ENCODE measurements around the gene LIAS. TPM values are rescaled to one million over a fixed set of nuclear protein-coding genes. Genes with fewer than 3 reads are reported as not detected.
A peak's percentile ranks its signal among the peaks of the same experiment; 100 is the strongest.

The LIAS gene
- total RNA-seq, 2 experiments from 2014 or later, result 14.2 to 14.5 TPM

DNA sequence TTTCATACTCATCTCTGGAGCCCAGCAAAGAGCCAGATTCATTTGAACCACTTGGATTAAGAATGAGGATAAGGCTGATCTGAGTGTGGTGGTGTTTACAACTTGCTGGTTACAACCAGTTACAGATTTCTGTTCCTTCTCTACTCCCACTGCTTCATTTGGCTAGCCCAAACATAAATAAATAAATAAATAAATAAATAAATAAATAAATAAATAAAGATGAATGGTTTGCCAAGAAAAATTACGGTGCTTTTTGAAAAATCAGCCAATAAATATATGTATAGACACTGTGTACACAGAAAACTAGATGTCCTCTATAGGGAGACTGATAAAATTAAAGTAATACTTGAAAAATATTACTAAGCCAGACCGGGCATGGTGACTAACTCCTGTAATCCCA, 17.3 kb upstream of the LIAS start:
- Mint-ChIP-seq H3K4me1 (no peaks in the 10 kb centered on the region), H3K4me3 (no peak overlapping the region), H3K27ac (no peak overlapping the region), H3K27me3 (peaks cover 4% of the 10 kb centered on the region), H3K9me3 (no peaks in the 10 kb centered on the region), H3K36me3 (ENCODE audit: low read depth) (no peaks in the 10 kb centered on the region)
- ChIA-PET POLR2A (no interaction called here), CTCF (no interaction called here)
- no peak for DNase-seq

DNA sequence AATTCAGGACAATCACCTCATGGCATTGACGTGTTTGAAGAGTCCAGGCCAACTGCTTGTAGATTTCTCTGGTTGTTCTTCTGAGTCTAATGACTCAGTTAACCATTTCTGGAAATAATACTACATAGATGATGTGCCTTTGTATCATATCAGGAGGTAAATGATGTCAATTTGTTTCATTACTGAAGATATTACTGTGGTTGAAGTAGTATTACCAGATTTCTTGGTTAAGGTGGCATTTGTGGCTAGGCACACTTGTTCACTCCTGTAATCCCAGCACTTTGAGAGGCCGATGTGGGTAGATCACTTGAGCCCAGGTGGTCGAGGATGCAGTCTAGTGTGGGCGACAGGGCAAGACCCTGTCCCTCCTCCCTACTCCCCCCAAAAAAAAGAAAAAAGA, 15.9 kb upstream of the LIAS start:
- H3K4me3 Mint-ChIP-seq, result no peak overlapping the region
- ChIA-PET POLR2A (no interaction called here), CTCF (no interaction called here)
- H3K36me3 Mint-ChIP-seq (ENCODE audit: low read depth), result no peaks in the 10 kb centered on the region
- H3K27ac Mint-ChIP-seq, result no peak overlapping the region
- peaks cover 3% of the 10 kb centered on the region for H3K27me3 Mint-ChIP-seq
- no peak for DNase-seq
- H3K4me1 Mint-ChIP-seq, result peaks cover 11% of the 10 kb centered on the region
- H3K9me3 Mint-ChIP-seq, result no peaks in the 10 kb centered on the region

DNA sequence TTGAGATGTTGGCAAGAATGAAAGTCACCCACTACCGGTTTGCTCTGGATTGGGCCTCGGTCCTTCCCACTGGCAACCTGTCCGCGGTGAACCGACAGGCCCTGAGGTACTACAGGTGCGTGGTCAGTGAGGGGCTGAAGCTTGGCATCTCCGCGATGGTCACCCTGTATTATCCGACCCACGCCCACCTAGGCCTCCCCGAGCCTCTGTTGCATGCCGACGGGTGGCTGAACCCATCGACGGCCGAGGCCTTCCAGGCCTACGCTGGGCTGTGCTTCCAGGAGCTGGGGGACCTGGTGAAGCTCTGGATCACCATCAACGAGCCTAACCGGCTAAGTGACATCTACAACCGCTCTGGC, 12.4 kb upstream of the LIAS start:
- POLR2A ChIA-PET, result no interaction called here
- Mint-ChIP-seq H3K27ac (no peak overlapping the region), H3K4me1 (peaks cover 19% of the 10 kb centered on the region), H3K4me3 (no peak overlapping the region), H3K27me3 (no peaks in the 10 kb centered on the region), H3K9me3 (no peaks in the 10 kb centered on the region), H3K36me3 (ENCODE audit: low read depth) (peaks cover 20% of the 10 kb centered on the region)
- no peak for DNase-seq
- CTCF ChIA-PET, result interaction anchor here (0.5 kb wide), 1 partner anchor 176 kb away, joined by 3 read pairs; no protein-coding TSS in a partner anchor

DNA sequence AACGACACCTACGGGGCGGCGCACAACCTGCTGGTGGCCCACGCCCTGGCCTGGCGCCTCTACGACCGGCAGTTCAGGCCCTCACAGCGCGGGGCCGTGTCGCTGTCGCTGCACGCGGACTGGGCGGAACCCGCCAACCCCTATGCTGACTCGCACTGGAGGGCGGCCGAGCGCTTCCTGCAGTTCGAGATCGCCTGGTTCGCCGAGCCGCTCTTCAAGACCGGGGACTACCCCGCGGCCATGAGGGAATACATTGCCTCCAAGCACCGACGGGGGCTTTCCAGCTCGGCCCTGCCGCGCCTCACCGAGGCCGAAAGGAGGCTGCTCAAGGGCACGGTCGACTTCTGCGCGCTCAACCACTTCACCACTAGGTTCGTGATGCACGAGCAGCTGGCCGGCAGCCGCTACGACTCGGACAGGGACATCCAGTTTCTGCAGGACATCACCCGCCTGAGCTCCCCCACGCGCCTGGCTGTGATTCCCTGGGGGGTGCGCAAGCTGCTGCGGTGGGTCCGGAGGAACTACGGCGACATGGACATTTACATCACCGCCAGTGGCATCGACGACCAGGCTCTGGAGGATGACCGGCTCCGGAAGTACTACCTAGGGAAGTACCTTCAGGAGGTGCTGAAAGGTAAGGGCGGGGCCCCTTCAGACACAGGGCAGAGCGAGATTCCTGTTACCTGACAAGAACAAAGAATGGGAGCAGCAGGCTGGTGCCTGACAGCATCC, 11.8 kb upstream of the LIAS start:
- Mint-ChIP-seq H3K27me3 (no peaks in the 10 kb centered on the region), H3K4me3 (peak overlapping the region; percentile 22), H3K27ac (no peak overlapping the region)

GRCh38 chr4:39450618-39451017, 8.2 kb upstream of the LIAS start:
- POLR2A ChIA-PET, result no interaction called here

More for the DNA sequence above, 11.8 kb upstream of the LIAS start:
- ChIA-PET CTCF (interaction anchor here (0.5 to 0.8 kb wide), 2 partner anchors 9 to 177 kb away, joined by 3 to 4 read pairs; no protein-coding TSS in a partner anchor), POLR2A (no interaction called here)
- H3K9me3 Mint-ChIP-seq, result no peaks in the 10 kb centered on the region
- DNase-seq, result peak; percentile 42
- H3K4me1 Mint-ChIP-seq, result peaks cover 19% of the 10 kb centered on the region
- H3K36me3 Mint-ChIP-seq (ENCODE audit: low read depth), result peaks cover 23% of the 10 kb centered on the region

GRCh38 chr4:39451423-39452023, 7.3 kb upstream of the LIAS start:
- H3K9me3 Mint-ChIP-seq, result no peaks in the 10 kb centered on the region
- peaks cover 37% of the 10 kb centered on the region for H3K4me1 Mint-ChIP-seq
- H3K27ac Mint-ChIP-seq, result peak overlapping the region; percentile 60
- H3K36me3 Mint-ChIP-seq (ENCODE audit: low read depth), result peaks cover 56% of the 10 kb centered on the region
- ChIA-PET POLR2A (interaction anchor here (0.5 kb wide), 1 partner anchor 406 kb away, joined by 5 read pairs; no protein-coding TSS in a partner anchor), CTCF (interaction anchor here (0.6 to 0.9 kb wide), 4 partner anchors 18 to 692 kb away, joined by 3 to 4 read pairs (median 3); no protein-coding TSS in a partner anchor)
- no peak for DNase-seq
- H3K4me3 Mint-ChIP-seq, result no peak overlapping the region
- no peaks in the 10 kb centered on the region for H3K27me3 Mint-ChIP-seq

More at GRCh38 chr4:39450618-39451017, 8.2 kb upstream of the LIAS start:
- Mint-ChIP-seq H3K4me3 (no peak overlapping the region), H3K27ac (no peak overlapping the region), H3K4me1 (peaks cover 32% of the 10 kb centered on the region), H3K27me3 (no peaks in the 10 kb centered on the region), H3K9me3 (no peaks in the 10 kb centered on the region), H3K36me3 (ENCODE audit: low read depth) (peaks cover 50% of the 10 kb centered on the region)
- CTCF ChIA-PET, result interaction anchor here (0.6 to 0.8 kb wide), 3 partner anchors 10 to 545 kb away, joined by 3 read pairs; no protein-coding TSS in a partner anchor
- DNase-seq, result no peak

DNA sequence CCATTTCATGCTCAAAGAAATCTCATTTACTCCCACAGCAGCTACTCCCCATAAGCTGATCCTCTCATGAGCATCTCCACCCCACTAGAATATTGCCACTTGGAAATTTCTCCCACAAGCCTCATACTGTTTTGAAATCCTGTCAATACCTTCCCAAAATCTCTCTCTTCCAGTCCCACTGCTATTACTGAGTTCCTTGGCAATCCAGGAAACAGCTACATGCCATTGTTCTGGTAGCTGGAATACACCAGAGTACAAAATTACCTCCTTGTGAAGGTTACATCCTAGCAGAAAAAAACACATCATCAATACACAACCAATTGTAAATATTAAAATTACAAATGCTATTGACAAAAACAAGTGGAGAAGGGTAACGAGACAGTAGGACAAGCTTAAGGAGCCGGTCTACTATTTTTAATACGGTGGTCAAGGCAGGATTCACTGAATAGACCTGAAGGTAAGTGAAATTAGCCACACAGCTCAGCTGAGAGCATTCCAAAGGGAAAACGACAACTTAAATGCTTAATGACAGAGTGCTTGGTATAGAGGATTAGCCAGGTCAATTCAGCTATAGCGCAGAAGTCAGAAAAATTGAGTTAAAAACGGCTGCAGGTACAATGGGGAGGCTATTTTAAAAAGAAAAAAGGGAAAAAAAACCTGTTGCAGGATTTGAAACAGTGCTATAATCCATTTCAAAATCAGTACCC, 6.5 kb upstream of the LIAS start:
- no peak for DNase-seq
- Mint-ChIP-seq H3K9me3 (no peaks in the 10 kb centered on the region), H3K36me3 (ENCODE audit: low read depth) (peaks cover 64% of the 10 kb centered on the region), H3K27me3 (no peaks in the 10 kb centered on the region), H3K4me1 (peaks cover 41% of the 10 kb centered on the region), H3K27ac (no peak overlapping the region), H3K4me3 (no peak overlapping the region)
- POLR2A ChIA-PET, result interaction anchor here (0.5 kb wide), 1 partner anchor 407 kb away, joined by 5 read pairs; no protein-coding TSS in a partner anchor
- CTCF ChIA-PET, result interaction anchor here (0.7 to 0.9 kb wide), 2 partner anchors 17 to 691 kb away, joined by 3 to 4 read pairs; no protein-coding TSS in a partner anchor

DNA sequence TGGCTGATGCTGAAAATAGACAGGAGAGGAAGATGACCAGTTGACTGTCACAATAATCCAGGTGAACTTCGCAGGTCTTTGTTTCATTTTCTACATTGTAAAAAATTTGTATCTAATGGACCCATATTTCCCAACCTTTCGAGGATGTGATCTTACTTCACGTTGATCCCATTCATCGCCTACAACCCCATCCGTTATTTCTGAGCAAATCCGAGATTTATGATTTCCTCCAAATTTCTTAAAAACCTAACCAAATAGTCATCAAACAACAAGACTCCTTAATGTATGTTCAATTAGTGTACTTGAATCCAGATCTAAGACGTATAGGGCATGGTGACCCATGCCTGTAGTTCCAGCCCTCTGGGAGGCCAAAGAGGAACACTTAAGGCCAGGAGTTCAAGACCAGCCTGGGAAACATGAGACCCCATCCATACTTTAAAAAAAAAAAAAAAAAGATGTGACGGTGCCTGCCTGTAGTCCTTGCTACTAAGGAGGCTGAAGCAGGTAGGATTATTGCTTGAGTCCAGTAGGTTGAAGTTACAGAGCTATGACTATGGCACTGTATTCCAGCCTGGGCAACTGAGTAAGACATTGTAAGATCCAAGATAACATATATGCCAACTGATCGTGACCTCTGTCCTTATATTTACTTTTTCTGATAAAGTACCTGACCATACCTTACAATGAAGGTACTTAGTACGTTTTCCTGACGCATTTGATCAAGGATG, 5.8 kb upstream of the LIAS start:
- Mint-ChIP-seq H3K27ac (no peak overlapping the region), H3K27me3 (no peaks in the 10 kb centered on the region), H3K36me3 (ENCODE audit: low read depth) (peaks cover 71% of the 10 kb centered on the region), H3K4me1 (peaks cover 41% of the 10 kb centered on the region), H3K4me3 (no peak overlapping the region), H3K9me3 (no peaks in the 10 kb centered on the region)
- DNase-seq, result no peak
- CTCF ChIA-PET, result interaction anchor here (0.7 to 1.1 kb wide), 2 partner anchors 11 to 188 kb away, joined by 3 to 6 read pairs; no protein-coding TSS in a partner anchor
- POLR2A ChIA-PET, result no interaction called here

DNA sequence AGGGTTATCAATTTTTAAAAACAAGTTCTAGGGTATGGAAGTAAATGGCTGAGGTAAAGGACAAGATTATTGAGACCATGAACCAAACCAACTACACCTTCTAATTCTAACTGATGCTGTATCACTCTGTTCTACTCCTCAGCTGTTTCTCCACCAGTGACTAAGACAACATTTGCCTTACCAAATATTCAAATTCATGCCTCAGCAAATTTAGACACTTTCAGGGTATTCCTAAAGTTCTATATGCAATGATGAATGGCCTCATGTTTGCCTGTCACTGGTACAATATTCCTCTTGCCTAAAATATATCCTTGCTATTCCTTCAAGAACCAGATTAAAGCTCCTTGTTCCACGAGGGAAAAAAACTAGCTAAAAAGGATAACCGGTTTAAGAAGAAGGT, 5.1 kb upstream of the LIAS start:
- Mint-ChIP-seq H3K27me3 (no peaks in the 10 kb centered on the region), H3K4me3 (no peak overlapping the region), H3K9me3 (no peaks in the 10 kb centered on the region), H3K27ac (no peak overlapping the region), H3K4me1 (peaks cover 39% of the 10 kb centered on the region), H3K36me3 (ENCODE audit: low read depth) (peaks cover 72% of the 10 kb centered on the region)
- DNase-seq, result no peak
- CTCF ChIA-PET, result interaction anchor here (0.6 to 1.3 kb wide), 4 partner anchors 10 to 187 kb away, joined by 3 to 6 read pairs (median 3); no protein-coding TSS in a partner anchor
- POLR2A ChIA-PET, result interaction anchor here (0.6 kb wide), 1 partner anchor 1768 kb away, joined by 4 read pairs; no protein-coding TSS in a partner anchor

- Mint-ChIP-seq H3K4me3 (no peak overlapping the region), H3K4me1 (peaks cover 45% of the 10 kb centered on the region), H3K9me3 (no peaks in the 10 kb centered on the region), H3K27me3 (no peaks in the 10 kb centered on the region), H3K27ac (no peak overlapping the region), H3K36me3 (ENCODE audit: low read depth) (peaks cover 63% of the 10 kb centered on the region)
- DNase-seq, result no peak
- CTCF ChIA-PET, result interaction anchor here (1.0 to 6.5 kb wide), 3 partner anchors 8 to 651 kb away, joined by 4 to 31 read pairs (median 4); partner anchors contain the start of gene TLR1
- POLR2A ChIA-PET, result no interaction called here
Measured at GRCh38 chr4:39455486-39455885, 3.4 kb upstream of the LIAS start.

- DNase-seq, result no peak
- Mint-ChIP-seq H3K4me3 (peak overlapping the region; percentile 98), H3K27me3 (no peaks in the 10 kb centered on the region), H3K27ac (peak overlapping the region; percentile 100), H3K9me3 (no peaks in the 10 kb centered on the region), H3K4me1 (peaks cover 52% of the 10 kb centered on the region), H3K36me3 (ENCODE audit: low read depth) (peaks cover 51% of the 10 kb centered on the region)
- ChIA-PET CTCF (interaction anchor here (0.6 to 6.5 kb wide), 3 partner anchors 12 to 157 kb away, joined by 3 to 31 read pairs (median 4); no protein-coding TSS in a partner anchor), POLR2A (no interaction called here)
Measured at GRCh38 chr4:39456946-39457763, 1.7 kb upstream of the LIAS start.

All from activated CD4-positive, alpha-beta T cell treated with anti-CD3 and anti-CD28 coated beads, Interleukin-2, amount 10 ng/mL, durations not matched to agents 7 days and 5 days (primary cell).